SK-N-SH (cell line): ENCODE data around the gene DLG1.

Source experiments
- CTCF ChIP-seq: fragments of 200-600 bp; sonication (generic); IDR thresholded peaks from 2 replicates; pipeline ENCODE4 v1.6.1; 2017; ENCODE audit warnings: antibody characterized with exemption, mild to moderate bottlenecking, moderate library complexity
- EP300 ChIP-seq, 2 experiments: IDR thresholded peaks; 2 replicates each; pipeline versions ENCODE4 v1.4.0 to v1.6.1; 2012; ENCODE audit warnings: borderline replicate concordance in 1 of 2, low read depth in 1 of 2, low read length in 1 of 2
- MEF2A ChIP-seq: IDR thresholded peaks from 2 replicates; pipeline ENCODE4 v1.4.0; 2012; ENCODE audit warnings: low read depth, borderline replicate concordance
- POLR2AphosphoS5 ChIP-seq: IDR thresholded peaks from 2 replicates; pipeline ENCODE4 v1.6.1; 2012; ENCODE audit warnings: low read depth, low read length
- TEAD4 ChIP-seq: IDR thresholded peaks from 2 replicates; pipeline ENCODE4 v1.4.0; 2012; ENCODE audit warnings: mild to moderate bottlenecking, borderline replicate concordance; ENCODE audit not compliant: insufficient read depth

- TF ChIP-seq CTCF: no peak
- no peak for TF ChIP-seq POLR2AphosphoS5
- TF ChIP-seq TEAD4: no peak
- TF ChIP-seq MEF2A: no peak
- no peak for TF ChIP-seq EP300 (IDR thresholded peaks at IDR 0.05; ENCODE audit: borderline replicate concordance in 1 of 2, low read depth in 1 of 2, low read length in 1 of 2)
Observed at GRCh38 chr3:197343111-197343510, 44.7 kb upstream of the DLG1 start.
